ENCODE data around the gene RBM17. TPM values are rescaled to one million over a fixed set of nuclear protein-coding genes. Genes with fewer than 3 reads are reported as not detected.
"Not testable (repeated sequence)": the region's sequence is repeated elsewhere in the genome, so short reads cannot be mapped to it uniquely, and the experiment has no call there.

RBM17 gene
- 100 to 1,000 TPM; 213 to 217 TPM for total RNA-seq

- DNase-seq (peak; percentile 98), ATAC-seq (peak; percentile 85)
- no peaks in the 10 kb centered on the region for H3K9me3 Mint-ChIP-seq (ENCODE audit: insufficient read depth)
- peaks cover 34% of the 10 kb centered on the region for H3K36me3 Mint-ChIP-seq (ENCODE audit: low read depth)
- H3K4me1 Mint-ChIP-seq (ENCODE audit: low read depth), result peaks cover 79% of the 10 kb centered on the region
- no peaks in the 10 kb centered on the region for H3K27me3 Mint-ChIP-seq (ENCODE audit: low read depth)
- CTCF ChIA-PET, result interaction anchor here (0.9 to 8.8 kb wide), 13 partner anchors 16 to 313 kb away, joined by 3 to 370 read pairs (median 11); partner anchors contain the start of gene IL2RA
- peak within 1 kb of the TSS; percentile 88 for H3K27ac Mint-ChIP-seq
- peak within 1 kb of the TSS; percentile 98 for H3K4me3 Mint-ChIP-seq
- POLR2A ChIA-PET, result interaction anchor here (0.7 to 6.3 kb wide), 6 partner anchors 15 to 396 kb away, joined by 3 to 158 read pairs (median 11); partner anchors contain the start of gene IL2RA
Measured at GRCh38 chr10:6088721-6089333, at the start of gene RBM17. RBM17 (plus strand) TSS chr10:6089034; CDS start chr10:6097066, 8,032 bp downstream.

GRCh38 chr10:6039711-6040110, 49.1 kb upstream of the RBM17 start:
- CTCF ChIA-PET, result interaction anchor here (1.2 to 3.7 kb wide), 5 partner anchors 9 to 47 kb away, joined by 3 to 41 read pairs (median 4); no protein-coding TSS in a partner anchor

GRCh38 chr10:6040205-6040604, 48.6 kb upstream of the RBM17 start:
- H3K27me3 Mint-ChIP-seq (ENCODE audit: low read depth), result no peaks in the 10 kb centered on the region
- H3K4me3 Mint-ChIP-seq, result no peak overlapping the region
- DNase-seq (no peak), ATAC-seq (no peak)
- CTCF ChIA-PET, result interaction anchor here (1.2 to 3.7 kb wide), 5 partner anchors 9 to 47 kb away, joined by 3 to 41 read pairs (median 4); no protein-coding TSS in a partner anchor
- H3K27ac Mint-ChIP-seq, result no peak overlapping the region
- POLR2A ChIA-PET, result interaction anchor here (1.2 kb wide), 1 partner anchor 11 kb away, joined by 6 read pairs; no protein-coding TSS in a partner anchor
- no peaks in the 10 kb centered on the region for H3K9me3 Mint-ChIP-seq (ENCODE audit: insufficient read depth)
- peaks cover 94% of the 10 kb centered on the region for H3K4me1 Mint-ChIP-seq (ENCODE audit: low read depth)
- peaks cover 89% of the 10 kb centered on the region for H3K36me3 Mint-ChIP-seq (ENCODE audit: low read depth)

More at GRCh38 chr10:6039711-6040110, 49.1 kb upstream of the RBM17 start:
- Mint-ChIP-seq H3K9me3 (ENCODE audit: insufficient read depth) (no peaks in the 10 kb centered on the region), H3K4me3 (no peak overlapping the region), H3K4me1 (ENCODE audit: low read depth) (peaks cover 93% of the 10 kb centered on the region), H3K27ac (peak overlapping the region; percentile 2), H3K27me3 (ENCODE audit: low read depth) (no peaks in the 10 kb centered on the region), H3K36me3 (ENCODE audit: low read depth) (peaks cover 89% of the 10 kb centered on the region)
- POLR2A ChIA-PET, result interaction anchor here (1.2 kb wide), 1 partner anchor 11 kb away, joined by 6 read pairs; no protein-coding TSS in a partner anchor
- ATAC-seq (no peak), DNase-seq (no peak)

- not testable (repeated sequence) for H3K27ac Mint-ChIP-seq; H3K9me3 Mint-ChIP-seq (ENCODE audit: insufficient read depth); ATAC-seq; H3K27me3 Mint-ChIP-seq (ENCODE audit: low read depth); H3K4me3 Mint-ChIP-seq
- Mint-ChIP-seq H3K4me1 (ENCODE audit: low read depth) (peaks cover 91% of the 10 kb centered on the region), H3K36me3 (ENCODE audit: low read depth) (peaks cover 87% of the 10 kb centered on the region)
- CTCF ChIA-PET, result interaction anchor here (1.2 to 4.8 kb wide), 5 partner anchors 13 to 48 kb away, joined by 3 to 34 read pairs (median 3); no protein-coding TSS in a partner anchor
- POLR2A ChIA-PET, result interaction anchor here (0.9 to 1.0 kb wide), 2 partner anchors 15 to 19 kb away, joined by 4 read pairs; partner anchors contain the start of gene IL2RA
- peak; percentile 16 for DNase-seq
Measured at GRCh38 chr10:6043377-6043776, 45.5 kb upstream of the RBM17 start.

GRCh38 chr10:6044060-6044459, 44.8 kb upstream of the RBM17 start:
- POLR2A ChIA-PET, result interaction anchor here (0.7 to 1.3 kb wide), 3 partner anchors 9 to 18 kb away, joined by 3 to 4 read pairs (median 3); partner anchors contain the start of gene IL2RA
- Mint-ChIP-seq H3K4me1 (ENCODE audit: low read depth) (peaks cover 91% of the 10 kb centered on the region), H3K9me3 (ENCODE audit: insufficient read depth) (no peaks in the 10 kb centered on the region), H3K4me3 (peak overlapping the region; percentile 54), H3K36me3 (ENCODE audit: low read depth) (peaks cover 87% of the 10 kb centered on the region), H3K27ac (peak overlapping the region; percentile 84), H3K27me3 (ENCODE audit: low read depth) (no peaks in the 10 kb centered on the region)
- peak; percentile 38 for DNase-seq
- CTCF ChIA-PET, result interaction anchor here (1.2 to 4.8 kb wide), 4 partner anchors 30 to 48 kb away, joined by 3 to 34 read pairs (median 9); no protein-coding TSS in a partner anchor
- peak; percentile 54 for ATAC-seq

- ATAC-seq (peak; percentile 19), DNase-seq (peak; percentile 19)
- ChIA-PET CTCF (interaction anchor here (1.0 to 4.8 kb wide), 7 partner anchors 12 to 42 kb away, joined by 3 to 34 read pairs (median 7); no protein-coding TSS in a partner anchor), POLR2A (interaction anchor here (0.8 to 1.4 kb wide), 6 partner anchors 12 to 41 kb away, joined by 3 to 6 read pairs (median 4); no protein-coding TSS in a partner anchor)
- Mint-ChIP-seq H3K36me3 (ENCODE audit: low read depth) (peaks cover 87% of the 10 kb centered on the region), H3K27ac (peak overlapping the region; percentile 84), H3K9me3 (ENCODE audit: insufficient read depth) (no peaks in the 10 kb centered on the region), H3K4me3 (peak overlapping the region; percentile 54), H3K27me3 (ENCODE audit: low read depth) (no peaks in the 10 kb centered on the region), H3K4me1 (ENCODE audit: low read depth) (peaks cover 91% of the 10 kb centered on the region)
Measured at GRCh38 chr10:6044751-6045313, 44.0 kb upstream of the RBM17 start.

- Mint-ChIP-seq H3K9me3 (ENCODE audit: insufficient read depth) (no peaks in the 10 kb centered on the region), H3K27ac (peak overlapping the region; percentile 84), H3K27me3 (ENCODE audit: low read depth) (no peaks in the 10 kb centered on the region), H3K36me3 (ENCODE audit: low read depth) (peaks cover 86% of the 10 kb centered on the region), H3K4me3 (peak overlapping the region; percentile 54), H3K4me1 (ENCODE audit: low read depth) (peaks cover 91% of the 10 kb centered on the region)
- peak; percentile 70 for DNase-seq
- POLR2A ChIA-PET, result interaction anchor here (0.8 to 2.4 kb wide), 9 partner anchors 8 to 41 kb away, joined by 3 to 7 read pairs (median 4); partner anchors contain the start of gene IL2RA
- peak; percentile 29 for ATAC-seq
- CTCF ChIA-PET, result interaction anchor here (0.7 to 4.8 kb wide), 9 partner anchors 8 to 158 kb away, joined by 3 to 34 read pairs (median 4); partner anchors contain the start of gene PFKFB3
Measured at GRCh38 chr10:6045314-6045848, 43.5 kb upstream of the RBM17 start.

GRCh38 chr10:6045878-6046772, 42.7 kb upstream of the RBM17 start:
- ChIA-PET CTCF (interaction anchor here (0.7 to 6.0 kb wide), 10 partner anchors 7 to 157 kb away, joined by 3 to 41 read pairs (median 4); partner anchors contain the start of gene PFKFB3), POLR2A (interaction anchor here (0.8 to 2.4 kb wide), 9 partner anchors 9 to 40 kb away, joined by 3 to 7 read pairs (median 4); partner anchors contain the start of gene IL2RA)
- no peaks in the 10 kb centered on the region for H3K27me3 Mint-ChIP-seq (ENCODE audit: low read depth)
- DNase-seq (peak; percentile 30), ATAC-seq (no peak)
- no peaks in the 10 kb centered on the region for H3K9me3 Mint-ChIP-seq (ENCODE audit: insufficient read depth)
- H3K4me3 Mint-ChIP-seq, result peak overlapping the region; percentile 54
- H3K27ac Mint-ChIP-seq, result peak overlapping the region; percentile 84
- peaks cover 86% of the 10 kb centered on the region for H3K36me3 Mint-ChIP-seq (ENCODE audit: low read depth)
- H3K4me1 Mint-ChIP-seq (ENCODE audit: low read depth), result peaks cover 93% of the 10 kb centered on the region

GRCh38 chr10:6046773-6047611, 41.8 kb upstream of the RBM17 start:
- Mint-ChIP-seq H3K4me1 (ENCODE audit: low read depth) (peaks cover 91% of the 10 kb centered on the region), H3K27ac (peak overlapping the region; percentile 84), H3K4me3 (peak overlapping the region; percentile 54), H3K36me3 (ENCODE audit: low read depth) (peaks cover 83% of the 10 kb centered on the region), H3K9me3 (ENCODE audit: insufficient read depth) (no peaks in the 10 kb centered on the region), H3K27me3 (ENCODE audit: low read depth) (no peaks in the 10 kb centered on the region)
- ATAC-seq, result no peak
- peak; percentile 21 for DNase-seq
- CTCF ChIA-PET, result interaction anchor here (0.6 to 6.0 kb wide), 8 partner anchors 8 to 40 kb away, joined by 3 to 55 read pairs (median 7); partner anchors contain the start of gene IL2RA
- POLR2A ChIA-PET, result interaction anchor here (1.0 to 2.4 kb wide), 5 partner anchors 10 to 33 kb away, joined by 3 to 7 read pairs (median 6); no protein-coding TSS in a partner anchor

All from activated CD8-positive, alpha-beta T cell treated with anti-CD3 and anti-CD28 coated beads, Interleukin-2, amount 10 ng/mL, durations not matched to agents 7 days and 5 days (primary cell).